Mesenchymal stem cell (in vitro differentiated cells and primary cell): Measurements from ENCODE around the gene FOXL3.

Experiments
- DNase-seq: peaks from one replicate; pipeline ENCODE4 v3.0.0-alpha.2; 2013
- H2AFZ ChIP-seq: one replicate; pipeline ENCODE4 v1.6.1; 2013; ENCODE audit warnings: low read depth, mild to moderate bottlenecking, control low read depth, inconsistent platforms, low read length, moderate library complexity
- H2AK5ac ChIP-seq: 2 replicates; pipeline ENCODE4 v1.6.1; 2013; ENCODE audit warnings: low read length, moderate library complexity, mild to moderate bottlenecking, inconsistent platforms; ENCODE audit not compliant: severe bottlenecking
- H2BK120ac ChIP-seq: one replicate; pipeline ENCODE4 v1.6.1; 2013; ENCODE audit warnings: low read depth, mild to moderate bottlenecking, inconsistent platforms, low read length, moderate library complexity
- H2BK12ac ChIP-seq, 2 experiments: one replicate each; pipeline ENCODE4 v1.6.1; 2013; ENCODE audit warnings: inconsistent platforms in 2 of 2, low read length in 2 of 2, mild to moderate bottlenecking in 2 of 2, moderate library complexity in 2 of 2, control low read depth in 1 of 2
- H2BK15ac ChIP-seq: one replicate; pipeline ENCODE4 v1.6.1; 2013; ENCODE audit warnings: mild to moderate bottlenecking, low read depth, inconsistent platforms; ENCODE audit not compliant: poor library complexity, severe bottlenecking
- H2BK5ac ChIP-seq: 2 replicates; pipeline ENCODE4 v1.6.1; 2013; ENCODE audit warnings: low read depth, mild to moderate bottlenecking, low read length, control low read depth, inconsistent platforms; ENCODE audit not compliant: poor library complexity, severe bottlenecking
- H3K14ac ChIP-seq, 2 experiments: one replicate each; pipeline ENCODE4 v1.6.1; 2013; ENCODE audit warnings: inconsistent platforms in 2 of 2, low read length in 2 of 2, control low read depth in 1 of 2, mild to moderate bottlenecking in 1 of 2, moderate library complexity in 1 of 2
- H3K18ac ChIP-seq, 2 experiments: one replicate each; pipeline ENCODE4 v1.6.1; 2013; ENCODE audit warnings: inconsistent platforms in 2 of 2, low read length in 2 of 2, control low read depth in 1 of 2, low read depth in 1 of 2, mild to moderate bottlenecking in 1 of 2
- H3K23ac ChIP-seq, 2 experiments: one replicate each; pipeline ENCODE4 v1.6.1; 2013; ENCODE audit warnings: inconsistent platforms in 2 of 2, low read length in 2 of 2, mild to moderate bottlenecking in 2 of 2, moderate library complexity in 2 of 2, control low read depth in 1 of 2
- H3K27ac ChIP-seq: 2 replicates; pipeline ENCODE4 v1.5.1; 2013; ENCODE audit warnings: mild to moderate bottlenecking, moderate library complexity, low read length, control low read depth, inconsistent platforms; ENCODE audit not compliant: poor library complexity, severe bottlenecking
- H3K27me3 ChIP-seq, 2 experiments: 2 replicates each; pipeline versions ENCODE4 v1.6.1 to v1.7.0; 2013; ENCODE audit warnings: low read length in 2 of 2, mild to moderate bottlenecking in 2 of 2, moderate library complexity in 2 of 2, control low read depth in 1 of 2, inconsistent platforms in 1 of 2; ENCODE audit not compliant: control insufficient read depth in 1 of 2, insufficient read depth in 1 of 2
- H3K36me3 ChIP-seq, 2 experiments: 2 replicates each; pipeline versions ENCODE4 v1.6.1 to v1.7.0; 2013; ENCODE audit warnings: low read length in 2 of 2, control low read depth in 1 of 2, inconsistent platforms in 1 of 2, low read depth in 1 of 2, mild to moderate bottlenecking in 1 of 2; ENCODE audit not compliant: insufficient read depth in 2 of 2, control insufficient read depth in 1 of 2
- H3K4ac ChIP-seq, 2 experiments: one replicate each; pipeline ENCODE4 v1.6.1; 2013; ENCODE audit warnings: inconsistent platforms in 2 of 2, low read length in 2 of 2, mild to moderate bottlenecking in 2 of 2, moderate library complexity in 2 of 2, control low read depth in 1 of 2, low read depth in 1 of 2
- H3K4me1 ChIP-seq: 2 replicates; pipeline ENCODE4 v1.6.1; 2013; ENCODE audit warnings: low read depth, low read length, control low read depth; ENCODE audit not compliant: control insufficient read depth, insufficient read depth
- H3K4me2 ChIP-seq: 2 replicates; pipeline ENCODE4 v1.6.1; 2013; ENCODE audit warnings: low read length, mild to moderate bottlenecking, inconsistent platforms; ENCODE audit not compliant: poor library complexity, severe bottlenecking
- H3K4me3 ChIP-seq, 2 experiments: 2 replicates each; pipeline versions ENCODE4 v1.5.1 to v1.7.0; 2013; ENCODE audit warnings: low read length in 2 of 2, mild to moderate bottlenecking in 2 of 2, control low read depth in 1 of 2, low read depth in 1 of 2; ENCODE audit not compliant: insufficient read depth in 1 of 2
- H3K79me1 ChIP-seq: replicated peaks from 2 replicates; pipeline ENCODE4 v1.6.1; 2013; ENCODE audit warnings: mild to moderate bottlenecking, control low read depth, low read length, inconsistent platforms; ENCODE audit not compliant: poor library complexity, severe bottlenecking
- H3K9ac ChIP-seq: 2 replicates; pipeline ENCODE4 v1.7.0; 2013; ENCODE audit warnings: mild to moderate bottlenecking, low read length, moderate library complexity
- H3K9me3 ChIP-seq: 2 replicates; pipeline ENCODE4 v1.7.0; 2013; ENCODE audit warnings: mild to moderate bottlenecking, low read length; ENCODE audit not compliant: control insufficient read depth
- H4K8ac ChIP-seq: one replicate; pipeline ENCODE4 v1.6.1; 2013; ENCODE audit warnings: inconsistent platforms, mild to moderate bottlenecking, low read length, moderate library complexity
- H4K91ac ChIP-seq: one replicate; pipeline ENCODE4 v1.6.1; 2013; ENCODE audit warnings: mild to moderate bottlenecking, low read length, inconsistent platforms
- WGBS: methylation state at CpG from one replicate; pipeline ENCODE4 v1.1.7; 2013; ENCODE audit warnings: mixed read lengths; 5-methylcytosine and 5-hydroxymethylcytosine counted together

The FOXL3 gene

DNA sequence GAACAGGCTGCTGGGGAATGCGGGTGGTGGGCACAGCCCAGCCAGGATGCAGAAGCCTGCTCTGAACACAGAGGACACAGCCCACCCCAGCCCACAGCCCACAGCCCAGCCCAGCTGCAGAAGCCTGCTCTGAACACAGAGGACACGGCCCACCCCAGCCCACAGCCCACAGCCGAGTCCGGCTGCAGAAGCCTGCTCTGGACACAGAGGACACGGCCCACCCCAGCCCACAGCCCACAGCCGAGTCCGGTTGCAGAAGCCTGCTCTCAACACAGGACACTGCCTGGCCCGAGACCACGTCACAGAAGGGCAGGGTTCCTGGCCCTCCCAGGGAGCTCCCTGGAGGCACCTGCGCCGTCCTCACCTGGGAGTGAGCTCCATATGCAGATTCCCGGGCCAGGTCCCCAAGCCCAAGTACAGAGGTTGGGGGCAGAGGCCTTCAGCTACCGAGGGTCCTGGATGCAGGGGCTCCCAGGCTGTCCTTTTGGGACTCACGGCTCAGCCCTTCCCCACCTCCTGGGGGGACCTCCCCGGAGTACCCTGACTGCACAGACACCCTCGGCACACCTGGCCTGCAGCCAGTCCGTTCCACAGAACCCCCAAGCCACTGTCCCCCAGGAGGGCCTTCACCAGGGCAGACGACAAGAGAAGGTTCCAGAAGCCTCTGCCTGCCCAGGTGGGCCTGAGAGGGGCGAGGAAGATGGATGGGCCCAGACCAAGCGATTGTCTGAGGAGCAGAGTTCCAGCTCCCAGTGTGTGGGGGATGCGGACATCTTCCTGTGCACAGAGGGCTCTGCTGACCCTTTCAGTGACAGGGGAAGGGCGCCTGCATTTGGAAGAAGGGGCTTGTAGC lies 23.7 kb upstream of the FOXL3 start:
- Histone ChIP-seq H4K8ac (no peak overlapping the region), H3K9me3 (peaks cover 10% of the 10 kb centered on the region), H2AK5ac (no peak overlapping the region), H3K14ac (no peak overlapping the region), H3K79me1 (no peaks in the 10 kb centered on the region), H3K4me2 (no peak overlapping the region), H3K4me3 (no peak overlapping the region), H3K23ac (no peak overlapping the region), H3K4me1 (peaks cover 2% of the 10 kb centered on the region), H2AFZ (no peak overlapping the region), H3K18ac (no peak overlapping the region), H4K91ac (no peak overlapping the region), H3K27me3 (peaks cover 4 to 23% of the 10 kb centered on the region in 2 experiments), H2BK12ac (no peak overlapping the region), H2BK120ac (no peak overlapping the region), H3K4ac (no peak overlapping the region), H2BK15ac (no peak overlapping the region), H2BK5ac (no peak overlapping the region), H3K27ac (no peak overlapping the region), H3K36me3 (peaks cover 8 to 10% of the 10 kb centered on the region in 2 experiments), H3K9ac (no peak overlapping the region)
- WGBS, result 89% methylated on average over 22 of the region's 22 CpGs
- DNase-seq, result no peak

DNA sequence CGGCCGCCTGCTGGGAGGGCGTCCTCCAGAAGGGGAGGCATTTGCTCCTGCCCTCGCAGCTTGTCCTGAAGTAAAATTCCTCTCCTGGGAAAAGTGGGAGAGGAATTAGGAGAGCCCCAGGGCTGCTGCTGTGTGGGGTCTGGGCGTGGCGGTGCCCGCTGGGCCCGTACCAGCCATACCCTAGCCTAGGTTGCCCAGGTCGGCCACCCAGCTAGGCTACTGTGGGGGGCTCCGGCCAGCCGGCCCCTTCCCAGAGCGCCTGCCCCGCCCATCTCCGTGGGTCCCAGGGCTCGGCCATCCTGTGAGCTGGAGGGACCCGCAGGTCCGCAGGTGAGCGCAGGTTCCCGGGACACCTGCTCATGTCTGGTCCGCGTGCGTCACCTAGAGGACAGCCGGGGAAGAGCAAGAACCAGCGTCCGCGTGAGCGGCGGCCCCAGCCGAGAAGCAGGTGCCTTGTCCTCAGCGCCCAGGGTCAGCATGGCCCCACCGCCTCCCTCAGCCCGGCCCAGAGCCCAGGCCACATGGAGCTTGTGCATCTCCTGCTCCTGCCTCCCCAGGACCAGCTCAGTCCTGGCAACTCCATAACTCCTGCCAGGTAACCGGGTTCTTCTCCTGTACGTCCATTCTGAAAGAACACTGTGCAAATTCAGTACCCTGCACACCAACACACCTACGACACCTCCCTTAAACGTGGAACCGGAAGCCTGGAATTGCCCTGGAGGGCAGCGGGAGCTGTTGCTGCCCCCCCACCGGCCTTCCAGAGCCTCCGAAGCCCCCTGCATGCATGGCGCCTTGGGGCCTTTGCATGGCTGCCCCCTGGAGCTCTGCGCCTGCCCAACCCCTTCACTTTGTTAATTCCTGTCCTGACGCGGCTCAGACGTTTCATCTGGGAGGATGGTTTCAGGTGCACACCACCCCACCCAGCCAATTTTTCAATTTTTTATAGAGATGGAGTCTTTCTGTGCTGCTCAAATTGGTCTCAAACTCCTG lies 22.8 kb upstream of the FOXL3 start:
- H3K14ac ChIP-seq, result no peak overlapping the region
- DNase-seq, result no peak
- H3K4me2 ChIP-seq, result no peak overlapping the region
- H2BK15ac ChIP-seq, result no peak overlapping the region
- no peak overlapping the region for H3K18ac ChIP-seq
- no peak overlapping the region for H3K4me3 ChIP-seq
- no peak overlapping the region for H4K8ac ChIP-seq
- peaks cover 2% of the 10 kb centered on the region for H3K4me1 ChIP-seq
- H3K27me3 ChIP-seq, result peaks cover 4 to 23% of the 10 kb centered on the region in 2 experiments
- H2BK120ac ChIP-seq, result no peak overlapping the region
- peak overlapping the region; percentile 39 for H4K91ac ChIP-seq
- no peak overlapping the region for H2AFZ ChIP-seq
- no peak overlapping the region for H3K9ac ChIP-seq
- peaks cover 6% of the 10 kb centered on the region for H3K9me3 ChIP-seq
- H3K4ac ChIP-seq, result no peak overlapping the region
- no peak overlapping the region for H3K23ac ChIP-seq
- H3K27ac ChIP-seq, result no peak overlapping the region
- H2AK5ac ChIP-seq, result no peak overlapping the region
- no peak overlapping the region for H2BK5ac ChIP-seq
- H3K36me3 ChIP-seq, result peaks cover 0 to 3% of the 10 kb centered on the region in 2 experiments
- 75% methylated on average over 43 of the region's 45 CpGs for WGBS
- H3K79me1 ChIP-seq, result no peaks in the 10 kb centered on the region
- H2BK12ac ChIP-seq, result no peak overlapping the region

DNA sequence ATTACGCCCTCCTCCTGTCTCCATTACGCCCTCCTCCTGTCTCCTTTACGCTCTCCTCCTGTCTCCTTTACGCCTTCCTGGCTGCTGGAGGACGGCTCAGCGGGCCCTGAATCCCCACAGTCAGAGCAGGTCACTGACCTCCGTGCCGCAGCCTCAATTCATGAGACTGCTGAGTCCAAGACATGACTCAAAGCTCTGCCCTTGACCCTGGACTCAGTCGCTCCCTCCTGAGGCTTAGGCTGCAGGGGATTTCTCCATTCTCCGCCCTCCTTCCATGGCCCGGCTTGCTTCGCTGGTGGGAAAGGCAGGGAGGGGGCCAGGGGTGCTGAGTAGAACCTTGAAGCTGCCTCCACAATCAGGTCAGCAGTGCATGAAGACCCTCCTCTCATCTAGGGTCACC lies 21.0 kb upstream of the FOXL3 start:
- Histone ChIP-seq H3K4me1 (peaks cover 2% of the 10 kb centered on the region), H3K27me3 (peaks cover 4 to 23% of the 10 kb centered on the region in 2 experiments), H3K18ac (no peak overlapping the region), H3K9me3 (peaks cover 10% of the 10 kb centered on the region), H2BK5ac (no peak overlapping the region), H3K9ac (no peak overlapping the region), H3K23ac (no peak overlapping the region), H3K27ac (no peak overlapping the region), H4K8ac (no peak overlapping the region), H2AK5ac (no peak overlapping the region), H3K14ac (no peak overlapping the region), H3K4ac (no peak overlapping the region), H2AFZ (no peak overlapping the region), H2BK12ac (no peak overlapping the region), H2BK120ac (no peak overlapping the region), H4K91ac (no peak overlapping the region), H3K4me2 (no peak overlapping the region), H3K4me3 (no peak overlapping the region), H3K36me3 (no peaks in the 10 kb centered on the region), H2BK15ac (no peak overlapping the region), H3K79me1 (no peaks in the 10 kb centered on the region)
- 90% methylated on average over 12 of the region's 12 CpGs for WGBS
- DNase-seq, result no peak

DNA sequence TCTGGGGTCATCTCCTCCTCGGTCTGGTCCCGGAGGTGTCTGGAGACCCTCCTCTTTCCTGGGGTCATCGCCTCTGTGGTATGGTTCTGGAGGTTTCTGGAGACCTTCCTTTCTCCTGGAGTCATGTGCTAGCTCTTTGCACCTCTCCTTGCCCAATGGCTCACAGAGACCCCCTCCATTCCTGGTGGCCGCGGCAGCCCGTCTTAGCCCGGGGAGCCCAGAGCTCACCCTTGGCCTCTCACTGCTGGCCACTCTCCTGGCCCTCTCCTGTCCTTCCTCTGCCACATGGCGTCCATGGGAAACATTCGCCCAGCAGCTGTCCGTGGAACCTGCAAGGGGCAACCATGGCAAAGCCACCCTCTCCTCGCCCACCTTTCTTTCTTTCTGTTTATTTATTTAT lies 20.2 kb upstream of the FOXL3 start:
- Histone ChIP-seq H3K9me3 (peaks cover 10% of the 10 kb centered on the region), H2BK120ac (no peak overlapping the region), H3K4ac (no peak overlapping the region), H3K27ac (no peak overlapping the region), H2AK5ac (no peak overlapping the region), H3K4me2 (no peak overlapping the region), H2BK12ac (no peak overlapping the region), H3K36me3 (no peaks in the 10 kb centered on the region), H3K23ac (no peak overlapping the region), H3K14ac (no peak overlapping the region), H3K18ac (no peak overlapping the region), H3K79me1 (no peaks in the 10 kb centered on the region), H4K8ac (no peak overlapping the region), H2BK5ac (no peak overlapping the region), H2AFZ (no peak overlapping the region), H2BK15ac (no peak overlapping the region), H3K27me3 (peaks cover 4 to 23% of the 10 kb centered on the region in 2 experiments), H3K4me3 (no peak overlapping the region), H3K9ac (no peak overlapping the region), H3K4me1 (peaks cover 2% of the 10 kb centered on the region), H4K91ac (no peak overlapping the region)
- DNase-seq, result no peak
- WGBS, result 80% methylated on average over 10 of the region's 11 CpGs
